MM.1S (cell line): ENCODE results near the gene EXOC3L1.

Experiments used
- DNase-seq: peaks from one replicate; pipeline ENCODE4 v3.0.0-alpha.2; 2015
- H2AFZ ChIP-seq: fragments of 300-600 bp; sonication (generic); 2 replicates; pipeline ENCODE4 v1.6.0; 2016; ENCODE audit warnings: antibody characterized with exemption, low read length
- H3F3A ChIP-seq: fragments of 300-600 bp; sonication (generic); 2 replicates; pipeline ENCODE4 v1.6.1; 2016; ENCODE audit warnings: mild to moderate bottlenecking, antibody characterized with exemption, low read length, moderate library complexity, mixed read lengths; ENCODE audit not compliant: insufficient read depth
- H3K27ac ChIP-seq: fragments of 300-600 bp; sonication (generic); 2 replicates; pipeline ENCODE4 v1.5.1; 2016; ENCODE audit warnings: mild to moderate bottlenecking, low read length
- H3K27me3 ChIP-seq: fragments of 300-600 bp; sonication (generic); replicated peaks from 2 replicates; pipeline ENCODE4 v1.6.0; 2016; ENCODE audit warnings: low read length; ENCODE audit not compliant: insufficient read depth
- H3K36me3 ChIP-seq: fragments of 300-600 bp; sonication (generic); replicated peaks from 2 replicates; pipeline ENCODE4 v1.6.1; 2016; ENCODE audit warnings: mild to moderate bottlenecking, low read length, mixed read lengths; ENCODE audit not compliant: insufficient read depth
- H3K4me1 ChIP-seq: fragments of 300-600 bp; sonication (generic); 2 replicates; pipeline ENCODE4 v1.6.1; 2016; ENCODE audit warnings: low read length, mixed read lengths
- H3K4me2 ChIP-seq: fragments of 300-600 bp; sonication (generic); 2 replicates; pipeline ENCODE4 v1.6.0; 2016; ENCODE audit warnings: low read depth, low read length
- H3K4me3 ChIP-seq: fragments of 300-600 bp; sonication (generic); 2 replicates; pipeline ENCODE4 v1.5.1; 2016; ENCODE audit warnings: low read length, mixed read lengths
- H3K79me2 ChIP-seq: fragments of 300-600 bp; sonication (generic); 2 replicates; pipeline ENCODE4 v1.6.1; 2016; ENCODE audit warnings: mixed run types, low read length, mixed read lengths
- H3K9ac ChIP-seq: fragments of 300-600 bp; sonication (generic); 2 replicates; pipeline ENCODE4 v1.6.1; 2016; ENCODE audit warnings: low read length, mixed read lengths
- H3K9me2 ChIP-seq: fragments of 300-600 bp; sonication (generic); replicated peaks from 2 replicates; pipeline ENCODE4 v1.6.1; 2016; ENCODE audit warnings: mild to moderate bottlenecking, low read length, mixed read lengths; ENCODE audit not compliant: insufficient read depth
- H3K9me3 ChIP-seq: fragments of 300-600 bp; sonication (generic); replicated peaks from 2 replicates; pipeline ENCODE4 v1.6.1; 2016; ENCODE audit warnings: mild to moderate bottlenecking, low read length, mixed read lengths; ENCODE audit not compliant: insufficient read depth
- H4K20me1 ChIP-seq: fragments of 300-600 bp; sonication (generic); 2 replicates; pipeline ENCODE4 v1.6.1; 2016; ENCODE audit warnings: mild to moderate bottlenecking, low read length, moderate library complexity, mixed read lengths; ENCODE audit not compliant: insufficient read depth
- CTCF ChIP-seq: fragments of 300-600 bp; sonication (generic); IDR thresholded peaks from 2 replicates; pipeline ENCODE4 v1.5.1; 2016; ENCODE audit warnings: antibody characterized with exemption, low read length, mixed read lengths
- EZH2 ChIP-seq: fragments of 300-600 bp; sonication (generic); optimal IDR thresholded peaks from 2 replicates; pipeline ENCODE3; 2017; ENCODE audit warnings: low read depth, mild to moderate bottlenecking, antibody characterized with exemption, low read length, mixed read lengths
- EZH2phosphoT487 ChIP-seq: fragments of 300-600 bp; sonication (generic); IDR thresholded peaks from 2 replicates; pipeline ENCODE4 v1.6.1; 2018; ENCODE audit warnings: antibody characterized with exemption, low read length

The EXOC3L1 gene

GRCh38 chr16:67169642-67170167, 20.2 kb downstream of the EXOC3L1 start:
- H3F3A ChIP-seq: peaks cover 31% of the 10 kb centered on the region
- no peaks in the 10 kb centered on the region for H3K9me2 ChIP-seq
- H3K4me2 ChIP-seq: peak overlapping the region; percentile 97
- peaks cover 37% of the 10 kb centered on the region for H3K4me1 ChIP-seq
- peak overlapping the region; percentile 91 for H2AFZ ChIP-seq
- H3K27ac ChIP-seq: peak overlapping the region; percentile 77
- no peaks in the 10 kb centered on the region for H3K9me3 ChIP-seq
- peak overlapping the region; percentile 73 for H3K9ac ChIP-seq
- TF ChIP-seq EZH2 (no peak), CTCF (peak; percentile 62)
- peak overlapping the region; percentile 70 for H3K4me3 ChIP-seq
- no peaks in the 10 kb centered on the region for H4K20me1 ChIP-seq
- no peaks in the 10 kb centered on the region for H3K27me3 ChIP-seq
- H3K79me2 ChIP-seq: peaks cover 9% of the 10 kb centered on the region
- H3K36me3 ChIP-seq: no peaks in the 10 kb centered on the region
- no peak for DNase-seq

GRCh38 chr16:67169011-67169451, 20.9 kb downstream of the EXOC3L1 start:
- Histone ChIP-seq H3K4me2 (peak overlapping the region; percentile 97; the same call in 1 of the 2 replicates), H3K4me1 (peaks cover 39% of the 10 kb centered on the region), H3K9ac (no peak overlapping the region), H3K36me3 (no peaks in the 10 kb centered on the region), H3K9me3 (no peaks in the 10 kb centered on the region), H3K9me2 (no peaks in the 10 kb centered on the region), H3F3A (peaks cover 27% of the 10 kb centered on the region), H3K79me2 (peaks cover 9% of the 10 kb centered on the region), H2AFZ (no peak overlapping the region), H4K20me1 (no peaks in the 10 kb centered on the region), H3K27me3 (no peaks in the 10 kb centered on the region), H3K27ac (no peak overlapping the region), H3K4me3 (no peak overlapping the region)
- DNase-seq: no peak
- TF ChIP-seq CTCF (no peak), EZH2phosphoT487 (no peak), EZH2 (no peak)

GRCh38 chr16:67167588-67167987, 22.3 kb downstream of the EXOC3L1 start:
- peaks cover 16% of the 10 kb centered on the region for H3F3A ChIP-seq
- peaks cover 9% of the 10 kb centered on the region for H3K79me2 ChIP-seq
- no peaks in the 10 kb centered on the region for H3K27me3 ChIP-seq
- no peak overlapping the region for H3K27ac ChIP-seq
- H3K36me3 ChIP-seq: no peaks in the 10 kb centered on the region
- no peaks in the 10 kb centered on the region for H3K9me2 ChIP-seq
- no peak overlapping the region for H2AFZ ChIP-seq
- H4K20me1 ChIP-seq: no peaks in the 10 kb centered on the region
- H3K9me3 ChIP-seq: no peaks in the 10 kb centered on the region
- H3K4me2 ChIP-seq: no peak overlapping the region
- no peak for DNase-seq
- peaks cover 39% of the 10 kb centered on the region for H3K4me1 ChIP-seq
- no peak overlapping the region for H3K4me3 ChIP-seq
- no peak overlapping the region for H3K9ac ChIP-seq
- TF ChIP-seq EZH2phosphoT487 (no peak), CTCF (no peak), EZH2 (no peak)
